Endothelial cell of umbilical vein (primary cell): ENCODE data around the gene HPSE2. TPM values are rescaled to one million over a fixed set of nuclear protein-coding genes. Genes with fewer than 3 reads are reported as not detected.

ENCODE experiments used
- BruUV-seq: library from RNA; stranded (reverse); fragments of 400-500 nt; replicated peaks from 2 replicates; lab custom pipeline; 2021; lab: Mats Ljungman, UMichigan
- CTCF ChIA-PET: fragments of 300-600, 350-600 bp; sonication (Branson Sonifier 250); formaldehyde crosslinking; loops from one replicate; lab custom pipeline; 2021; ENCODE audit warnings: antibody characterized with exemption, inconsistent platforms; lab: Charles Lee
- POLR2A ChIA-PET: fragments of 300-600, 350-600 bp; sonication (Branson Sonifier 250); formaldehyde crosslinking; loops from one replicate; lab custom pipeline; 2021; ENCODE audit warnings: antibody characterized with exemption, inconsistent platforms; lab: Charles Lee
- DNase-seq: peaks from one replicate; pipeline ENCODE4 v3.0.0-alpha.2; 2011; ENCODE audit warnings: low read depth, low spot score
- FAIRE-seq: peaks from 2 replicates; lab custom pipeline; 2011; peaks lifted over from hg19 to GRCh38; lab: Jason Lieb, UNC
- H2AFZ ChIP-seq: 2 replicates; pipeline ENCODE4 v1.6.0; 2012; ENCODE audit warnings: low read depth, low read length, control low read depth, inconsistent platforms
- H3K27ac ChIP-seq: 2 replicates; pipeline ENCODE4 v1.5.1; 2011; ENCODE audit warnings: low read depth, mild to moderate bottlenecking, control low read depth, low read length, moderate library complexity; ENCODE audit not compliant: insufficient read depth
- H3K27me3 ChIP-seq, 2 experiments: 2 replicates each; pipeline versions ENCODE4 v1.6.0 to v1.6.1; 2011; ENCODE audit warnings: low read length in 2 of 2, mixed read lengths in 1 of 2; ENCODE audit not compliant: control insufficient read depth in 2 of 2, insufficient read depth in 2 of 2
- H3K36me3 ChIP-seq, 2 experiments: 2 replicates in 1 of 2; 3 replicates in 1 of 2; pipeline ENCODE4 v1.5.1; 2011; ENCODE audit warnings: low read length in 2 of 2, mild to moderate bottlenecking in 1 of 2, moderate library complexity in 1 of 2; ENCODE audit not compliant: control insufficient read depth in 2 of 2, insufficient read depth in 2 of 2; ENCODE audit errors: extremely low read depth in 1 of 2
- H3K4me1 ChIP-seq: 3 replicates; pipeline ENCODE4 v1.5.1; 2011; ENCODE audit warnings: mild to moderate bottlenecking, low read length; ENCODE audit not compliant: control insufficient read depth, insufficient read depth; ENCODE audit errors: extremely low read depth
- H3K4me2 ChIP-seq: 2 replicates; pipeline ENCODE4 v1.6.1; 2011; ENCODE audit warnings: low read length, control low read depth, mixed read lengths; ENCODE audit not compliant: insufficient read depth
- H3K4me3 ChIP-seq, 3 experiments: fragments of 200-600 bp in 1 of 3; sonication (generic), shearing (Covaris generic) in 1 of 3; replicated peaks in 1 of 3; 2 replicates each; pipeline ENCODE4 v1.5.1; 2011 to 2016; ENCODE audit warnings: control low read depth in 3 of 3, low read length in 3 of 3, mild to moderate bottlenecking in 2 of 3, inconsistent platforms in 1 of 3, low read depth in 1 of 3, moderate library complexity in 1 of 3; ENCODE audit not compliant: insufficient read depth in 1 of 3
- H3K79me2 ChIP-seq: 2 replicates; pipeline ENCODE4 v1.6.0; 2012; ENCODE audit warnings: low read length, inconsistent platforms; ENCODE audit not compliant: control insufficient read depth, insufficient read depth
- H3K9ac ChIP-seq: replicated peaks from 2 replicates; pipeline ENCODE3; 2011; ENCODE audit warnings: low read length, control low read depth; ENCODE audit not compliant: insufficient read depth; ENCODE audit errors: extremely low read depth
- H3K9me1 ChIP-seq: replicated peaks from 3 replicates; pipeline ENCODE4 v1.6.0; 2011; ENCODE audit warnings: mild to moderate bottlenecking, low read length; ENCODE audit not compliant: control insufficient read depth, insufficient read depth; ENCODE audit errors: extremely low read depth
- H3K9me3 ChIP-seq: replicated peaks from 2 replicates; pipeline ENCODE4 v1.5.1; 2012; ENCODE audit warnings: low read length, inconsistent platforms; ENCODE audit not compliant: control insufficient read depth, insufficient read depth
- H4K20me1 ChIP-seq: replicated peaks from 2 replicates; pipeline ENCODE3; 2011; ENCODE audit warnings: mild to moderate bottlenecking, low read length; ENCODE audit not compliant: control insufficient read depth, insufficient read depth; ENCODE audit errors: extremely low read depth
- EZH2 ChIP-seq: IDR thresholded peaks from 2 replicates; pipeline ENCODE4 v1.6.1; 2012; ENCODE audit warnings: borderline replicate concordance, low read depth, mild to moderate bottlenecking, moderate library complexity, low read length, inconsistent platforms; ENCODE audit not compliant: severe bottlenecking
- FOS ChIP-seq: IDR thresholded peaks from 2 replicates; pipeline ENCODE4 v1.6.1; 2011; ENCODE audit warnings: mild to moderate bottlenecking, low read length, moderate library complexity, borderline replicate concordance; ENCODE audit not compliant: insufficient read depth
- GATA2 ChIP-seq: IDR thresholded peaks from 2 replicates; pipeline ENCODE4 v1.7.0; 2011; ENCODE audit warnings: low read depth, mild to moderate bottlenecking, moderate library complexity, mixed read lengths, low read length; ENCODE audit not compliant: insufficient read length, insufficient read depth
- JUN ChIP-seq: IDR thresholded peaks from 2 replicates; pipeline ENCODE4 v1.6.1; 2011; ENCODE audit warnings: borderline replicate concordance, low read depth; ENCODE audit not compliant: insufficient read length, insufficient read depth
- MYC ChIP-seq: IDR thresholded peaks from one replicate; pipeline ENCODE4 v1.6.1; 2011; ENCODE audit warnings: mild to moderate bottlenecking, low read depth, low read length
- POLR2A ChIP-seq: IDR thresholded peaks from 2 replicates; pipeline ENCODE4 v1.6.1; 2012; ENCODE audit warnings: low read depth, mild to moderate bottlenecking, control low read depth, low read length
- POLR2AphosphoS5 ChIP-seq: IDR thresholded peaks from 2 replicates; pipeline ENCODE4 v1.6.1; 2012; ENCODE audit warnings: low read depth, mild to moderate bottlenecking, control low read depth, low read length, moderate library complexity; ENCODE audit not compliant: insufficient read depth
- dilution Hi-C: fragments of 300-500 bp; cut with MboI; formaldehyde crosslinking; loops from one replicate; pipeline ENCODE4 v1.15.0; 2019; ENCODE audit warnings: low sequenced_read_pairs; ENCODE audit not compliant: extremely low pct_ligation_motif_present
- intact Hi-C: fragments of 100-400 bp; cut with micrococcal nuclease; formaldehyde crosslinking; loops from one replicate; pipeline ENCODE4 v1.10.0; 2022
- polyA plus RNA-seq, 4 experiments: library from polyadenylated mRNA; depleted of rRNA in 3 of 4; stranded (reverse) in 3 of 4; unstranded in 1 of 4; fragments of >200 nt; gene quantifications; 2 replicates each; pipeline versions ENCODE4 v1.2.1 to v1.2.3, GENCODE V29; 2011 to 2012; ENCODE audit warnings: missing spikeins in 1 of 4
- total RNA-seq: library from RNA; stranded (reverse); gene quantifications from 2 replicates; pipeline ENCODE4 v1.2.3, GENCODE V29; 2021
- TF ChIP-seq, protein P1 (sequence below), 2 donors: IDR thresholded peaks; 1 replicate in 1 of 2; 2 replicates in 1 of 2; pipeline ENCODE4 v1.5.1; 2011; ENCODE audit warnings: low read length in 2 of 2, mild to moderate bottlenecking in 2 of 2, moderate library complexity in 2 of 2, control low read depth in 1 of 2, inconsistent platforms in 1 of 2, low read depth in 1 of 2; ENCODE audit not compliant: insufficient read depth in 1 of 2; ENCODE audit errors: extremely low read depth in 1 of 2
- TF ChIP-seq, protein P2 (sequence below): IDR thresholded peaks from 2 replicates; pipeline ENCODE4 v1.6.1; 2011; ENCODE audit not compliant: insufficient read depth, insufficient read length

The HPSE2 gene
- total and polyA plus RNA-seq, 2 donors (not counting 3 experiments of a cell fraction or from before 2014, with no cell fraction given): not detected

DNA sequence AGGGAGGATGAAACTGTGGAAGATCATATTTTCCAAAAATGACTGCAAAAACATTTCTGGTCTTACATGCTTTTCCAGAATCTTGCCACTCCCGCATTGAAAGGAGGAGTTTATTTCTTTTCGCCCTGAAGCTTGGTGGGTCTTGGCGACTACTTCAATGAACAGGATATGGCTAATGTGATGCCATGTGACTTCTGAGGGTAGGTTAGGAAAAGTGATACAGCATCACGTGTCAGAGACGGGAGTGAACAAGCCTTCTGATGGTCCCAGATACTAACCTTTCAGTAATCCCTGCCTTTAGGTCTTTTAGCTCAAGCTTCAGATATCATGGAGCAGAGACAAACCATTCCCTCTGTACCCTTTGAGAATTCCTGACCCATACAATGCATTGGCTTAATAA lies 596.7 kb downstream of the HPSE2 start:
- Histone ChIP-seq H3K4me2 (no peak overlapping the region), H3K79me2 (no peaks in the 10 kb centered on the region), H3K4me1 (no peaks in the 10 kb centered on the region), H3K27ac (no peak overlapping the region), H3K4me3 (no peak overlapping the region), H3K36me3 (no peaks in the 10 kb centered on the region), H3K9me3 (no peaks in the 10 kb centered on the region), H3K9me1 (no peaks in the 10 kb centered on the region), H3K9ac (no peak overlapping the region), H2AFZ (no peak overlapping the region), H3K27me3 (no peaks in the 10 kb centered on the region), H4K20me1 (no peaks in the 10 kb centered on the region)
- TF ChIP-seq POLR2A (no peak), JUN (no peak), FOS (no peak), GATA2 (no peak), MYC (no peak), EZH2 (no peak), POLR2AphosphoS5 (no peak)
- TF ChIP-seq, protein P1, sequence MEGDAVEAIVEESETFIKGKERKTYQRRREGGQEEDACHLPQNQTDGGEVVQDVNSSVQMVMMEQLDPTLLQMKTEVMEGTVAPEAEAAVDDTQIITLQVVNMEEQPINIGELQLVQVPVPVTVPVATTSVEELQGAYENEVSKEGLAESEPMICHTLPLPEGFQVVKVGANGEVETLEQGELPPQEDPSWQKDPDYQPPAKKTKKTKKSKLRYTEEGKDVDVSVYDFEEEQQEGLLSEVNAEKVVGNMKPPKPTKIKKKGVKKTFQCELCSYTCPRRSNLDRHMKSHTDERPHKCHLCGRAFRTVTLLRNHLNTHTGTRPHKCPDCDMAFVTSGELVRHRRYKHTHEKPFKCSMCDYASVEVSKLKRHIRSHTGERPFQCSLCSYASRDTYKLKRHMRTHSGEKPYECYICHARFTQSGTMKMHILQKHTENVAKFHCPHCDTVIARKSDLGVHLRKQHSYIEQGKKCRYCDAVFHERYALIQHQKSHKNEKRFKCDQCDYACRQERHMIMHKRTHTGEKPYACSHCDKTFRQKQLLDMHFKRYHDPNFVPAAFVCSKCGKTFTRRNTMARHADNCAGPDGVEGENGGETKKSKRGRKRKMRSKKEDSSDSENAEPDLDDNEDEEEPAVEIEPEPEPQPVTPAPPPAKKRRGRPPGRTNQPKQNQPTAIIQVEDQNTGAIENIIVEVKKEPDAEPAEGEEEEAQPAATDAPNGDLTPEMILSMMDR (IDR thresholded peaks at IDR 0.05; ENCODE audit: extremely low read depth in 1 of 2, insufficient read depth in 1 of 2, low read depth in 1 of 2, low read length in 2 of 2): no peak
- TF ChIP-seq, protein P2, sequence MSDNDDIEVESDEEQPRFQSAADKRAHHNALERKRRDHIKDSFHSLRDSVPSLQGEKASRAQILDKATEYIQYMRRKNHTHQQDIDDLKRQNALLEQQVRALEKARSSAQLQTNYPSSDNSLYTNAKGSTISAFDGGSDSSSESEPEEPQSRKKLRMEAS: no peak
- DNase-seq (no peak), FAIRE-seq (no peak)
- POLR2A ChIA-PET: no interaction called here
- no TSS peak for BruUV-seq
- intact Hi-C loops: no loop called here
- dilution Hi-C loops: no loop called here
- CTCF ChIA-PET: no interaction called here
